HEK293T (cell line): ENCODE measurements around the gene P2RX4.
"Not testable (repeated sequence)": the region's sequence is repeated elsewhere in the genome, so short reads cannot be mapped to it uniquely, and the experiment has no call there.

Experiments used
- CTCF ChIA-PET: fragments of 350-600 bp; formaldehyde crosslinking; extraction: SDS; loops from one replicate; lab custom pipeline; 2021; ENCODE audit warnings: antibody characterized with exemption, inconsistent platforms; lab: Yijun Ruan, JAX
- POLR2A ChIA-PET: fragments of 350-600 bp; formaldehyde crosslinking; extraction: SDS; loops from one replicate; lab custom pipeline; 2020; ENCODE audit warnings: antibody characterized with exemption, inconsistent platforms; lab: Yijun Ruan, JAX
- DNase-seq: peaks from one replicate; pipeline ENCODE4 v3.0.0; 2012; ENCODE audit warnings: mixed read lengths; ENCODE audit errors: extremely low spot score
- ARNT ChIP-seq: fragments of 450-650 bp; IDR thresholded peaks from 2 replicates; pipeline ENCODE4 v1.6.1; 2017; ENCODE audit warnings: mild to moderate bottlenecking
- BHLHE40 ChIP-seq: fragments of 450-650 bp; IDR thresholded peaks from 2 replicates; pipeline ENCODE4 v1.6.1; 2016; ENCODE audit warnings: mild to moderate bottlenecking, moderate library complexity, borderline replicate concordance
- CTBP1 ChIP-seq: fragments of 450-650 bp; IDR thresholded peaks from 2 replicates; pipeline ENCODE4 v1.6.1; 2016; ENCODE audit warnings: borderline replicate concordance
- ELF4 ChIP-seq: fragments of 450-650 bp; IDR thresholded peaks from 2 replicates; pipeline ENCODE4 v1.6.1; 2017; ENCODE audit warnings: antibody characterized with exemption
- FOXA1 ChIP-seq: fragments of 450-650 bp; IDR thresholded peaks from 2 replicates; pipeline ENCODE4 v1.6.1; 2016; ENCODE audit warnings: mild to moderate bottlenecking
- FOXK2 ChIP-seq: fragments of 450-650 bp; IDR thresholded peaks from 2 replicates; pipeline ENCODE4 v1.6.1; 2016; ENCODE audit warnings: mild to moderate bottlenecking
- FOXM1 ChIP-seq: fragments of 450-650 bp; IDR thresholded peaks from 2 replicates; pipeline ENCODE4 v1.6.1; 2017; ENCODE audit warnings: mild to moderate bottlenecking, borderline replicate concordance
- HDGF ChIP-seq: fragments of 450-650 bp; IDR thresholded peaks from 2 replicates; pipeline ENCODE4 v1.6.1; 2017; ENCODE audit warnings: antibody characterized with exemption, borderline replicate concordance
- L3MBTL2 ChIP-seq: fragments of 450-650 bp; conservative IDR thresholded peaks from 2 replicates; pipeline ENCODE4 v1.6.1; 2016; ENCODE audit warnings: mild to moderate bottlenecking
- LEF1 ChIP-seq: fragments of 450-650 bp; IDR thresholded peaks from 2 replicates; pipeline ENCODE4 v1.6.1; 2017; ENCODE audit warnings: mild to moderate bottlenecking, borderline replicate concordance
- NFRKB ChIP-seq: fragments of 450-650 bp; IDR thresholded peaks from 2 replicates; pipeline ENCODE4 v1.6.1; 2016; ENCODE audit warnings: mild to moderate bottlenecking, moderate library complexity
- PKNOX1 ChIP-seq: fragments of 450-650 bp; IDR thresholded peaks from 2 replicates; pipeline ENCODE4 v1.6.1; 2016
- SP1 ChIP-seq: fragments of 450-650 bp; IDR thresholded peaks from 2 replicates; pipeline ENCODE4 v1.6.1; 2017
- SUZ12 ChIP-seq: fragments of 450-650 bp; IDR thresholded peaks from 2 replicates; pipeline ENCODE4 v1.6.1; 2016; ENCODE audit warnings: mild to moderate bottlenecking
- TARDBP ChIP-seq: fragments of 450-650 bp; IDR thresholded peaks from 2 replicates; pipeline ENCODE4 v1.6.1; 2016
- ZNF384 ChIP-seq: fragments of 450-650 bp; IDR thresholded peaks from 2 replicates; pipeline ENCODE4 v1.6.1; 2016

P2RX4 gene

GRCh38 chr12:121253638-121254335, 43.9 kb downstream of the P2RX4 start:
- ChIA-PET CTCF (no interaction called here), POLR2A (no interaction called here)
- TF ChIP-seq BHLHE40 (no peak), FOXK2 (no peak), LEF1 (no peak), SUZ12 (no peak)
- no peak for DNase-seq

GRCh38 chr12:121255433-121255832, 45.5 kb downstream of the P2RX4 start:
- CTCF ChIA-PET = no interaction called here
- DNase-seq = no peak
- POLR2A ChIA-PET = no interaction called here
- TF ChIP-seq BHLHE40 (no peak), ZNF384 (no peak), ELF4 (no peak), TARDBP (no peak)

DNA sequence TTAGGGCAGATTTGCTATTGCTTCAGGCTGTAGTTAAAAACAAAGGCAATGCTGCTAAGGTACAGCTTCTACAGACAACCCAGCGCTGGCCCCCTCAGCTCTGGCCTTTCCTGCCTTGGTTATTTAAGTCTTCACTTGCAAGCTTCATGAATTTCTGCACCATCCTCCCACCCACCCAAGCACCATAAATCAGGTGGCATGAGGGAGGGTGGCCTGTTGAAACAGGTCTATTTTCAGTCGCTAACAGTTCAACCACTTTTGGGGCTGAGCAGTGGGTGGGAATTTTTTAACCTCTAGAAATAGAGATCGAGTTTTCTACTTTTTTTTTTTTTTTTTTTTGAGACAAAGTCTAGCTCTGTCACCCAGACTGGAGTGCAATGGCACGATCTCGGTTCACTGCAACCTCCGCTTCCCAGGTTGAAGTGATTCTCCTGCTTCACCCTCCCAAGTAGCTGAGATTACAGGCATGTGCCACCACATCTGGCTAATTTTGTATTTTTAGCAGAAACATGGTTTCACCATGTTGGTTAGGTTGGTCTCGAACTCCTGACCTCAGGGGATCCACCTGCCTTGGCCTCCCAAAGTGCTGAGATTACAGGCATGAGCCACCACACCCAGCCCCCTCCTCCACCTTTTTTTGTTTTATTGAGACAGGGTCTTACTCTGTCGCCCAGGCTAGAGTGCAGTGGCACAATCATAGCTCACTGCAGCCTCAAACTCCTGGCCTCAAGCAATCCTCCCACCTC, 47.9 kb downstream of the P2RX4 start:
- POLR2A ChIA-PET, DNase-seq, CTCF ChIA-PET: not testable (repeated sequence)

DNA sequence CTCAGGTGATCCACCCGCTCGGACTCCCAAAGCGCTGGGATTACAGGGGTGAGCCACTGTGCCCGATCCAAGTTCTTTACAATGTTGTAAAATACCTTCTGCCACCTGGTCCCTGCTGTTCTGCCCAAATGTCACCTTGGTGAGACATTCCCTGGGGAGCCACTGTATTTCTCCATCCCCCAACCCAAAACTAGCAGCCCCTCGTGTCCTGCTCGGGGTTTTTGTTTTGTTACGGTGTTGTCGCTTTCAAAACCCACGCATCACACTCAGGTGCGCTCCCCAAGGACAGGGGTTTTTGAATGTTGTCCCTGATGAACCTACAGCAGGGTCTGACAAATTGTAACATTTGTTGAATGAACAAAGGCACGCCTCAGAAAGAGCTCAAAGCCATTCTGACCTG, 49.1 kb downstream of the P2RX4 start:
- POLR2A ChIA-PET = no interaction called here
- no peak for DNase-seq
- TF ChIP-seq SP1 = no peak
- no peak for TF ChIP-seq CTBP1
- no peak for TF ChIP-seq ELF4
- no peak for TF ChIP-seq ARNT
- TF ChIP-seq FOXA1 = no peak
- no peak for TF ChIP-seq TARDBP
- no peak for TF ChIP-seq L3MBTL2
- TF ChIP-seq NFRKB = no peak
- no peak for TF ChIP-seq PKNOX1
- TF ChIP-seq FOXK2 = no peak
- CTCF ChIA-PET = no interaction called here

DNA sequence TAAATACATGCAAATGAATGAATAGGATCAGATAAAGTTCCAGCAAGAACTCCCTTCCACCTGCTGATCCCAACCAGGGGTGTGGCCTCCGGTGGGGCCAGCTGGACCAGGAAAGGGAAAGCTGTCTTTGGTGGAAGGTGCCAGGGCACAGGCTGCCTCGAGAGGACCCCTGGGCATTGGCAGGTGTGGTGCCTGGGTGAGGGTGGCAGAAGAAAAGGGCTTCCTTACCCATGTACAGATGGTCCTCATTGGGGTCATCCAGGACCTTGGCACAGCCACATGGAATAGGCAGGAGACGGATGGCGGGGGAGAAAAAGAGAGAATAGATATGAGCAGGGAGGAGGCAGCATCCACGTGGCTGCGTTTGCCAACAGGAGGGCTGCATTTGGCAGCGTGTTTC, 50.2 kb downstream of the P2RX4 start:
- no peak for DNase-seq
- TF ChIP-seq BHLHE40 (no peak), FOXM1 (no peak), ZNF384 (no peak), FOXA1 (no peak), LEF1 (no peak)
- CTCF ChIA-PET = no interaction called here
- POLR2A ChIA-PET = no interaction called here

DNA sequence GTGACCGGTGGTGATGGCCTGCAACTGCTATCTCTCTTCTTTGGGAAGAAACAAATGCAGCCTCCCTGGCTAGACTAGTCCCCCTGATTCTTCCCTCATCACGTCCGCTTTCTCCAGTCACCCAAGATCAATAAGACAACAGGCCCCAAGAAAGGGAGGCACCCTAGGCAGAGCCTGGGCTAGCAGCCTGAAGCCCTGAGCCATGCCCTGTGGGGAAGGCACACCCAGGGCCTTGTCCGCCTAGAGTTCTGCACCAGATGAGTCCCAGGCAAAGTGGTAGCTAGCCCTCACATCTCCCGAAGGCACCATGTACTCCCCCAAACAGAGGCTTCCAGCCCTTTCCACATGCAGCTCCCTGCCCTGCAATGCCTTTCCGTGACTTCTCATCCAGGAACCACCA, 51.5 kb downstream of the P2RX4 start:
- CTCF ChIA-PET = no interaction called here
- POLR2A ChIA-PET = no interaction called here
- TF ChIP-seq CTBP1 = no peak
- no peak for TF ChIP-seq NFRKB
- no peak for TF ChIP-seq BHLHE40
- no peak for TF ChIP-seq ARNT
- no peak for TF ChIP-seq TARDBP
- TF ChIP-seq PKNOX1 = no peak
- no peak for TF ChIP-seq FOXK2
- no peak for TF ChIP-seq ZNF384
- no peak for TF ChIP-seq SP1
- no peak for TF ChIP-seq FOXA1
- no peak for DNase-seq

GRCh38 chr12:121263206-121263935, 53.4 kb downstream of the P2RX4 start:
- POLR2A ChIA-PET = no interaction called here
- no peak for TF ChIP-seq NFRKB
- no peak for DNase-seq
- CTCF ChIA-PET = no interaction called here

DNA sequence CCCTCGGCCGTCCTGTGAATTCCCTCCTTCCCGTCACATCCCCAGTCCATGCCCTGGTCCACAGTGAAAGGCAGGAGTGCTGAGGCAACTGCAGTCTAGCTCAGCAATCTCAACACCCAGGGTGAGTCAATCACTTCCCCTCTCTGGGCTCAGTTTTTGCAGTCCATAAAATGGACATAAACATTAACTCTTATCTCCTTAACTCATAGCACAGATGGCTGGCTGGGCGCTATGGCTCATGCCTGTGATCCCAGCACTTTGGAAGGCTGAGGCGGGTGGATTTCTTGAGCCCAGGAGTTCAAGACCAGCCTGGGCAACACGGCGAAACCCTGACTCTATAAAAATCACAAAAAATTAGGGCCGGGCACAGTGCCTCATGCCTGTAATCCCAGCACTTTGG, 54.2 kb downstream of the P2RX4 start:
- DNase-seq = no peak
- CTCF ChIA-PET = no interaction called here
- TF ChIP-seq FOXM1 = no peak
- no peak for TF ChIP-seq TARDBP
- TF ChIP-seq ZNF384 = no peak
- TF ChIP-seq HDGF = no peak
- TF ChIP-seq L3MBTL2 = no peak
- POLR2A ChIA-PET = no interaction called here
